GM04503 (cell line): ENCODE measurements around the gene TRPM2.

Experiments
- DNase-seq: peaks from one replicate; pipeline ENCODE4 v3.0.0-alpha.2; 2012; ENCODE audit warnings: low read depth

Gene TRPM2

GRCh38 chr21:44431300-44431699 is 77.9 kb downstream of the TRPM2 start:
- DNase-seq = no peak

- DNase-seq = no peak
These were observed 79.7 kb downstream of the TRPM2 start for GRCh38 chr21:44432841-44433790.

GRCh38 chr21:44433791-44434567 is 80.6 kb downstream of the TRPM2 start:
- DNase-seq = no peak

- no peak for DNase-seq
These were observed 81.1 kb downstream of the TRPM2 start for GRCh38 chr21:44434568-44434925.

- DNase-seq = no peak
These were observed 81.7 kb downstream of the TRPM2 start for GRCh38 chr21:44434936-44435635.

GRCh38 chr21:44436111-44436611 is 82.7 kb downstream of the TRPM2 start:
- DNase-seq = no peak

- DNase-seq = no peak
These were observed 83.5 kb downstream of the TRPM2 start for GRCh38 chr21:44436958-44437357.

GRCh38 chr21:44437371-44437695 is 83.9 kb downstream of the TRPM2 start:
- DNase-seq = no peak

GRCh38 chr21:44437696-44438431 is 84.4 kb downstream of the TRPM2 start:
- no peak for DNase-seq

GRCh38 chr21:44438531-44439210 is 85.2 kb downstream of the TRPM2 start:
- no peak for DNase-seq

- no peak for DNase-seq
These were observed 85.8 kb downstream of the TRPM2 start for GRCh38 chr21:44439211-44439600.

- DNase-seq = no peak
These were observed 87.0 kb downstream of the TRPM2 start for GRCh38 chr21:44440241-44441040.

GRCh38 chr21:44441041-44441400 is 87.6 kb downstream of the TRPM2 start:
- DNase-seq = no peak

- DNase-seq = no peak
These were observed 88.3 kb downstream of the TRPM2 start for GRCh38 chr21:44441581-44442265.

GRCh38 chr21:44442266-44443125 is 89.1 kb downstream of the TRPM2 start:
- no peak for DNase-seq

- no peak for DNase-seq
These were observed 90.0 kb downstream of the TRPM2 start for GRCh38 chr21:44443291-44443890.

- no peak for DNase-seq
These were observed 90.5 kb downstream of the TRPM2 start for GRCh38 chr21:44443891-44444285.

- DNase-seq = no peak
These were observed 91.0 kb downstream of the TRPM2 start for GRCh38 chr21:44444286-44444931.
